ENCODE data around the gene PCDHGA11.

Gene PCDHGA11

GRCh38 chr5:141430332-141431113 lies 9.7 kb downstream of the PCDHGA11 start, which contains the start of gene PCDHGA12:
TSS of gene PCDHGA12 (plus strand) at chr5:141430507. CDS start at chr5:141430760, 253 bp downstream.
- TF ChIP-seq FOXP2 (optimal IDR thresholded peaks at IDR 0.05; ENCODE audit: borderline replicate concordance, extremely low read depth, extremely low read length, insufficient read depth): no peak
- TF ChIP-seq POLR2AphosphoS5 (IDR thresholded peaks at IDR 0.05; ENCODE audit: low read depth, low read length): no peak
- no peak for TF ChIP-seq REST (IDR thresholded peaks at IDR 0.05; ENCODE audit: insufficient read depth in 1 of 2, low read depth in 2 of 2, low read length in 2 of 2)
- no peak for TF ChIP-seq TAF1 (IDR thresholded peaks at IDR 0.05; ENCODE audit: borderline replicate concordance, insufficient read depth, low read length)
- no peak for TF ChIP-seq SIN3A (IDR thresholded peaks at IDR 0.05; ENCODE audit: borderline replicate concordance, insufficient read depth, low read length)

GRCh38 chr5:141431286-141431685 lies 10.4 kb downstream of the PCDHGA11 start:
- TF ChIP-seq REST (IDR thresholded peaks at IDR 0.05; ENCODE audit: insufficient read depth in 1 of 2, low read depth in 2 of 2, low read length in 2 of 2): no peak
- no peak for TF ChIP-seq FOXP2 (optimal IDR thresholded peaks at IDR 0.05; ENCODE audit: borderline replicate concordance, extremely low read depth, extremely low read length, insufficient read depth)
- TF ChIP-seq POLR2AphosphoS5 (IDR thresholded peaks at IDR 0.05; ENCODE audit: low read depth, low read length): no peak
- TF ChIP-seq TAF1 (IDR thresholded peaks at IDR 0.05; ENCODE audit: borderline replicate concordance, insufficient read depth, low read length): no peak
- no peak for TF ChIP-seq SIN3A (IDR thresholded peaks at IDR 0.05; ENCODE audit: borderline replicate concordance, insufficient read depth, low read length)

GRCh38 chr5:141434006-141434405 lies 13.2 kb downstream of the PCDHGA11 start:
- no peak for TF ChIP-seq POLR2AphosphoS5 (IDR thresholded peaks at IDR 0.05; ENCODE audit: low read depth, low read length)
- no peak for TF ChIP-seq FOXP2 (optimal IDR thresholded peaks at IDR 0.05; ENCODE audit: borderline replicate concordance, extremely low read depth, extremely low read length, insufficient read depth)
- no peak for TF ChIP-seq SIN3A (IDR thresholded peaks at IDR 0.05; ENCODE audit: borderline replicate concordance, insufficient read depth, low read length)
- TF ChIP-seq TAF1 (IDR thresholded peaks at IDR 0.05; ENCODE audit: borderline replicate concordance, insufficient read depth, low read length): no peak
- no peak for TF ChIP-seq REST (IDR thresholded peaks at IDR 0.05; ENCODE audit: insufficient read depth in 1 of 2, low read depth in 2 of 2, low read length in 2 of 2)

- TF ChIP-seq SIN3A (IDR thresholded peaks at IDR 0.05; ENCODE audit: borderline replicate concordance, insufficient read depth, low read length): no peak
- no peak for TF ChIP-seq POLR2AphosphoS5 (IDR thresholded peaks at IDR 0.05; ENCODE audit: low read depth, low read length)
- TF ChIP-seq TAF1 (IDR thresholded peaks at IDR 0.05; ENCODE audit: borderline replicate concordance, insufficient read depth, low read length): no peak
- TF ChIP-seq FOXP2 (optimal IDR thresholded peaks at IDR 0.05; ENCODE audit: borderline replicate concordance, extremely low read depth, extremely low read length, insufficient read depth): no peak
- TF ChIP-seq REST (IDR thresholded peaks at IDR 0.05; ENCODE audit: insufficient read depth in 1 of 2, low read depth in 2 of 2, low read length in 2 of 2): no peak
Observed at GRCh38 chr5:141437221-141437620, 16.4 kb downstream of the PCDHGA11 start.

Data from PFSK-1 (cell line).